Sciatic nerve (tissue), 2 donors: Measurements from ENCODE around the gene SPEN. TPM values are rescaled to one million over a fixed set of nuclear protein-coding genes. Genes with fewer than 3 reads are reported as not detected.

Experiments
- ATAC-seq: fragments of 200-7000 bp; cut with Tn5 transposase; one replicate; pipeline ENCODE4 v1.9.1; 2020; ENCODE audit warnings: mild to moderate bottlenecking, moderate library complexity
- DNase-seq: peaks from one replicate; pipeline ENCODE4 v3.0.0-alpha.2; 2020; ENCODE audit warnings: low spot score
- intact Hi-C: fragments of 100-400 bp; cut with DNase I; formaldehyde crosslinking; loops from one replicate; pipeline ENCODE4 v1.14.2; 2022
- total RNA-seq: library from RNA; stranded (reverse); fragmentation: NEBNext Ultra II Directional; extraction: Animal tissue kit (Norgen Biotek cat#: 25700); gene quantifications from one replicate; pipeline ENCODE4 v1.2.1, GENCODE V29; 2021
- donor health status: DM: no; HTN: no; CAD: no.
- donor health status: DM: no; HTN: no; CAD: no.

SPEN gene
- total RNA-seq, 1 donor from 2014 or later = 97.7 TPM

DNA sequence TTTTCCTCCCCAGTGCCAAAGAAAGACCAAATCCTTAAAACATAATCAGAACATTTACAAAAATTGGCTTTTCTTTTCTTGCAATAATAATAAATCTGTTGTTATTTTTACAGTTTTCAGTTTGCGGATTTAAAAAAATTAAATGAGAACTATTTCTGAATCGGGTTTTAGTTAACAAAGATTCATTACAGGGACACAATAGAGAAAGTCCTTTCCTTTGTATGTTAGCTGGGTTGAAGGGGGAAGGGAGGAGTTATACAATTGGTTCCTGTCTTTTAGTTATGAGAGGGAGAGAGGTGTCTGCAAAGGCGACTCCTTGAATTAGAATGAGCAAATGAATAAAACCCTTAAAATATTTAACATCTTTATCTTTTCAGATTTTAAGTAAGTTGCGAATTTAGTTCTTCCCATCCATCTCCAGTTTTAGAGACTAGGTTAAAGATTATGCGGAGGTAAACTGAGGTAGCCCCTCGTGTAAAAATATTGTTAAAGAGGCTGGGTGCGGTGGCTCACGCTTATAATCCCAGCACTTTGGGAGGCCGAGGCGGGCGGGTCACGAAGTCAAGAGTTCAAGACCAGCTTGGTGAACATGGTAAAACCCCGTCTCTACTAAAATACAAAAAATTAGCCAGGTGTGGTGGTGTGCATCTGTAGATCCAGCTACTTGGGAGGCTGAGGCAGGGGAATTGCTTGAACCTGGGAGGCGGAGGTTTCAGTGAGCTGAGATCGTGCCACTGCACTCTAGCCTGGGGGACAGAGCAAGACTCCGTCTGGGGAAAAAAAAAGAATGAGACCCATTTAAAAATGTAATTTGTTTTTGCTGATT is 3.9 kb downstream of the SPEN start:
- DNase-seq = no peak
- no peak for ATAC-seq
- intact Hi-C loops = loop anchor here (10.0 kb wide), 1 partner anchor 93 kb away; no protein-coding TSS in a partner anchor

DNA sequence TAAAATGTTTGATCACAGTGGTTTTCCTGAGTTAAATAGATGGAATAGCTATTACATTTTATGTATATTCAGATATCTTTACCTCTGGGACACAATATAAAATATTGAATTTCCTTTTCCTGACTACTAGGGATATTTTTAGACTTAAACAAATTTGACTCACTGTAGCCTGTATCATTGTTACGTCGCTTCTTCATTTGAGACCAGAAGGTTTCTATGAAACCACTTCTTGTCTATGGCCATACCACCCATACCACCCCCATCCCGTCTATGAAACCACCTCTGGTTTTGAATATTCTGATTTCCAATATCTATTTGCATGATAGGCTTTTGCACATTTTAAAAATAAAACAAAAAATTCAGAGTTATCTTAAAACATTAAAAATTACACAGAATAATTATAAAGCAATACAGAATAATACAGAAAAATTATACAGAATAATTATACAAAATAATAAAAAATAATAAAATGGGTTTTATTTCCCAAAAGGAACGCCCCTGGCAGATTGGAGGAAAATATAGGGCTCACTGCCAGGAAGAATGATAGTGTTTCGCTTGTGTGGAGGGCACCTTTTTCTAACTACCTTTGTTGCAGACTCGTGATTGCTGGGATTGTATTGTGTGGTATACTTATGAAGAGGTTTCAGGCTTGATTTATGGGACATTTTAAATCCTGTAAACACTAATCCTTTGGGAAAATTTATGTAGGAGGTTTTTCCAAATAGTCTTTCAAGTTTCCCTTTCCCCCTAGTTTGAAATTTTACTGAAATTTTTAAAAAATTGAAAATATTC is 4.7 kb downstream of the SPEN start:
- no peak for ATAC-seq
- DNase-seq = no peak
- intact Hi-C loops = loop anchor here (10.0 kb wide), 1 partner anchor 93 kb away; no protein-coding TSS in a partner anchor

DNA sequence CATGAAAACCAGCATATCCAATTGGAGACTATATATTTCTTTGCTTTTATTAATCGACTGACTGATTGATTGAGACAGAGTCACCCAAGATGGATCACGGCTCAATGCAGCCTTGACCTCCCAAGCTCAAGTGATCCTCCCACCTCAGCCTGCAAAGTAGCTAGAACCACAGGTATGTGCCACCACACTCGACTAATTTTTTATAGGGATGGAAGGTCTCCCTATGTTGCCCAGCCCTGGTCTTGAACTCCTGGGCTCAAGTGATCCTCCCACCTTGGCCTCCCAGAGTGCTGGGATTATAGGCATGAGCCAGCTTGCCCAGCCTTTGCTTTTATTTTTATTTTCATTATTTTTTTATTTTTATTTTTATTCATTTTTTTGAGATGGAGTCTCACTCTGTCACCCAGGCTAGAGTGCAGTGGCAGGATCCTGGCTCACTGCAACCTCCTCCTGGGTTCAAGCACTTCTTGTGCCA is 5.4 kb downstream of the SPEN start:
- no peak for ATAC-seq
- DNase-seq = no peak
- intact Hi-C loops = loop anchor here (10.0 kb wide), 1 partner anchor 92 kb away; no protein-coding TSS in a partner anchor

DNA sequence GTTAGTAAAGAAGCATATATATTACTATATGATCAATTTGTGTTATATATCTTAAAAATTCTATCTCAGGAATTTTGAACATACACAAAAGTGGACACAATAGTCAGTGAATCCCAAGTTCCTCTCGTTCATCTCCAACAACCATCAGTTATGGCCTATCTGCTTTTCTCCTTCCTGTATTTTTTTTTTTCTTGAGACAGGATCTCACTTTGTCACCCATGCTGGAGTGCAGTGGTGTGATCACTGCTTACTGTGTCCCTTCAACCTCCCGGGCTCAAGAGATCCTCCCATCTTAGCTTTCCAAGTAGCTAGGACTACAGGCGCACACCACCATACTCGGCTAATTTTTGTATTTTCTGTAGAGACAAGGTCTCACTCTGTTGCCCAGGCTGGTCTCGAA is 9.4 kb downstream of the SPEN start:
- DNase-seq = no peak
- intact Hi-C loops = loop anchor here (10.0 kb wide), 1 partner anchor 88 kb away; no protein-coding TSS in a partner anchor
- ATAC-seq = no peak

DNA sequence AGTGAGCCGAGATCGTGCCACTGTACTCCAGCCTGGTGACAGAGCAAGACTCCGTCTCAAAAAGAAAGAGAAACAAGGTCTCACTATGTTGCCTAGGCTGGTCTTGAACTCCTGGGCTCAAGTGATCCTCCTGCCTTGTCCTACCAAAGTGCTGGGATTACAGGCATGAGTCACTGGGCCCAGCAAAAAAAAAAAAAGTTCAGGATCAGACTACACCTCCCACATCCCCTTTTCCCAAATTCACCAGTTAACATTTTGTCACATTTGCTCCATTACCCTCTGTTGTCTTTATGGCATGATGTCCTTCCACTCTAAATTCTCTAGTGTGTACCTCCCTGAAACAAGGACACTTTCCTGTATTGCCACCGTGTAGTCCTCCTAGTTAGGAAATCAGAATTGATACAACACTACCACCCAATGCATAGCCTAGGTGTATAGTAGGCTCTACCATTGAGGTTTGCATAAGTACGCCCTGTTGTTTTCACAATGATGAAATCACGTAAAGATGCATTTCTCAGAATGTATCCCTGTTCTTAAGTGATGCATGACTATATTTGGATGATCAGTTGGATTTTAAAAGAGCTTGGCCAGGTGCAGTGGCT is 10.7 kb downstream of the SPEN start:
- DNase-seq (no peak), ATAC-seq (no peak)
- intact Hi-C loops = loop anchor here (10.0 kb wide), 1 partner anchor 87 kb away; no protein-coding TSS in a partner anchor

DNA sequence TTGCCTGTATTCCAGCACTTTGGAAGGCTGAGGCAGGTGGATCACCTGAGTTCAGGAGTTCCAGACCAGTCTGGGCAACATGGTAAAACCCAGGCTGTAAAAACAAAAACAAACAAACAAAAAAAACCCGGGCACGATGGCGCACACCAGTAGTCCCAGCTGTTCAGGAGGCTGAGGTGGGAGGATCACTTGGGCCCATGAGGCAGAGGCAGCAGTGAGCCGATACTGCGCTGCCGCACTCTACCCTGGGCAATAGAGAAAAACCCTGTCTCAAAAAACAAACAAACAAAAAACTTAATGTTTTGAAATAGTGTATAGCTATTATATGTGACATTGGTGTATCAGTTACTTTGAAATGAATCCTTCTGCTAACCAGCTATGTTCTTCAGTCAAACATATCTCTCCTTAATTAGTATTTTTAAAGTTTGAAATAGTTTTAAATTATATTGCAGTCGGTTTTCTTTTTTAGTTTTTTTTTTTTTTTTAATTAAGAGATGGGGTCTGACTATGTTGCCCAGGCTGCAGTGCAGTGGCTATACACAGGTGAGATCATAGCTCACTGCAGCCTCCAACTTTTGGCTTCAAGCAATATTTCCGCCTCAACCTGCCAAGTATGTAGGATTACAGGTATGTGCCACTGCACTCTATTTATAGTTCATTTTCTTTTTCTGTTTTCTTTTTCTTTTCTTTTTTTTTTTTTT is 11.3 kb downstream of the SPEN start:
- ATAC-seq = no peak
- intact Hi-C loops = loop anchor here (10.0 kb wide), 1 partner anchor 86 kb away; no protein-coding TSS in a partner anchor
- DNase-seq = no peak

DNA sequence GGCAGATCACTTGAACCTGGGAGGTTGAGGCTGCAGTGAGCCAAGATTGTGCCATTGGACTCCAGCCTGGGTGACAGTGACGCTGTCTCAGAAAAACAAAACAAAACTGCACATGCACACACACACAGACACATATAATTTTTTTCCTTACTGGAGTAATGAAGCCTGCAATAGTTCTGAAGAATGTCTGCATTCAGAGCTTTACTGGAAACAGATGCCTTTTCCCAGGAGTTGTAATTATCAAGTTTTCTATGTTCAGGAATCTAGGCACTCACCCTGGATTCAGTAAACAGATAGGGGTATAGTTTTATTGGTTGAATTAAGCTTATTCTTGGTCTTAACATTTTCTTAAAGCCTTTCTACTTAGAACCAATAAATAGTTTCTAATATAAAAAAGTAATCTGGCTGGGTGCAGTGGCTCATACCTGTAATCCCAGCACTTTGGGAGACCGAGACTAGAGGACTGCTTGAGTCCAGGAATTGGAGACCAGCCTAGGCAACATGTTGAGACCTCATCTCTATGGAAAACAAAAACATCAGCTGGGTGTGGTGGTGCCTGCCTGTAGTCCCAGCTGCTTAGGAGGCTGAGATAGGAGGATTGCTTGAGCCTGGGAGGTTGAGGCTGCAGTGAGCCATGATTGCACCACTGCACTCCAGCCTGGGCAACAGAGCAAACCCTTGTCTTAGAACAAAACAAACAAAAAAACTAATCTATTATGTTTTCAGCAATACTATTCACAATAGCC is 15.8 kb downstream of the SPEN start:
- intact Hi-C loops = no loop called here
- ATAC-seq (no peak), DNase-seq (no peak)

DNA sequence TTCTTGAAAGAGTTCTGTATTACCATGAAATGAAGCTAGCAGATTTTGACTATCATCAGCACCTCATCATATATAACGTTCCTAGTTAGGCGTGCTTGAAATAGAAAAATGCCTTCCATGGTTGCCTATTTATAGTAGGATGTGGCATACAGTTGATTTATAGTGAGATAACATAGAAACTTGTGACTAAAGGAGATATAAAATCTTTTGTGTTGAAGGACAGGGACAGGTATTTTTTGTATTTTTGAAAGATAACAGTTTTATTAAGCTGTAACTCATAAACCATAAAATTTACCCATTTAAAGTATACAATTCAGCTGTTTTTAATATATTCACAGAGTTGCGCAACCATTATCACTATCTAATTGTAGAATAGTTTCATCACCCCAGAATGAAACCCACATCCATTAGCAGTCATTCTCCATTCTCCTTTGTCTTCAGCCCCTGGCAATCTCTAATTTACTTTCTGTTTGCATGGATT is 19.3 kb downstream of the SPEN start:
- no peak for DNase-seq
- intact Hi-C loops = no loop called here
- peak; percentile 30 for ATAC-seq

DNA sequence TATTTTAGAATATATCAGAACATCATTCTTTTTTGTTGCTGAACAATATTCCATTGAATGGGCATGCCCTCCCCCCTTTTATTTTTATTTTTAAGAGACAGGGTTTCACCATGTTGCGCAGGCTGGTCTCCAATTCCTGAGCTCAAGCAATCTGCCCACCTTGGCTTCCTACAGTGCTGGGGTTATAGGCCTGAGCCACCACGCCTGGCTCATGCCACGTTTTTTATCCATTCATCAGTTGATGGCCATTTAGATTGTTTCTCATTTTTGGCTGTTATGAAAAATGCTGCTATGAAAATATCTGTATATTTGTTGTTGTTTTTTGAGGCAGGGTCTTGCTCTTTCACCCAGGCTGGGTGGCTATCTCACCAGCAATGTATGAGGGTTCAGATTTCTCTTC is 19.8 kb downstream of the SPEN start:
- DNase-seq = no peak
- ATAC-seq = no peak
- intact Hi-C loops = no loop called here

DNA sequence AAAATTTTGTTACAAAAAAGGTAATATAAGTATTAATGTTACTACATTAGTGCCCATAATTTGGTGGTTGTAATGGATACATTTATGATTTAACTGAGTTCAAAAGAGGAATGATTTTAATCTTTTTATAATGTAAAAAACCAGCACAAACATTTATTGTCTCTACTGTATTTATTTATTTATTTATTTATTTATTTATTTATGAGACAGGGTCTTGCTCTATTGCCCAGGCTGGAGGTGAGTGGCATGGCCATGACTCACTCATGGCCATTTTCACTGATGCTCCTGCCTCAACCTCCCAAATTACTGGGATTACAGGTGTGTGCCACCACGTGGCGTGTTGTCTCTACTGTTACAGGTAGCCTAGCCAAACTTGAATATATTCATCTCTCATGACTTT is 21.9 kb downstream of the SPEN start:
- DNase-seq (no peak), ATAC-seq (no peak)
- intact Hi-C loops = no loop called here

DNA sequence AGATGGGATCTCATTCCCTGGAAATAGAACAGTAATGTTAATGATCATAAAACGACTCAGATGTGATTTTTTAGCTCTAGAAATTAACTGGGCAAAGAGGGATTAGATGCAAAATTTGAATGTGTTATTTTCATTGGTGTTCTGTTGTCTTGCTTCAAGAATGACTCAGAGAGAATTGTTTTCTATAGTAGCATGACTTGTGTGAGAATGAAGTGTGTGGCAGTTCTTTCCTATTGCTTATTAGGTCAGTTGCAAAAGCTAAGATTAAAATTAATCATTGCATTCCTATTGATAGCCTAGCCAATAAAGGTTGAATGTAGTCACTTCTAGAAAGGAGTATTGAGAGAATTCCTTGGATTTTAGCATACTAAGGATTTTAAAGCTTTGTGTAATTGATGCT is 22.9 kb downstream of the SPEN start:
- no peak for DNase-seq
- intact Hi-C loops = no loop called here
- no peak for ATAC-seq

DNA sequence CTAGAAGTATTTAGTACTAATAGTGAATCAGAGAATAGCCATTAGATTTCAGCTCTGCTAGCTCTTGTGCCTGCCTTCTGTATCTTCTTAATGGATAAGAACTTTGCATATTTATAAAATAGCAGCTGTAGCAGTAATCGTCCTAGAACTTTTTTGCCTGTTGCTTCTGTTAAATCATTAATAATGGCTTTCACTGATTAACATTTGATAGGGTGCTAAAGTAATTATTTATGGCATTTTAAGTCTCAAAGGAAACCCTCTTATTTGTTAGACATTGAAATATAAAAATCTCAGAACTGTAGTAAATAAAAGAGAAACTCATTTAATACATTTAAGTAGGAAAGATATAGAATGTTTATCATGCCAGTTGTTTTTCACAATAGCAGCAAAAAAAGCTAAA is 27.0 kb downstream of the SPEN start:
- ATAC-seq (no peak), DNase-seq (no peak)
- intact Hi-C loops = no loop called here

DNA sequence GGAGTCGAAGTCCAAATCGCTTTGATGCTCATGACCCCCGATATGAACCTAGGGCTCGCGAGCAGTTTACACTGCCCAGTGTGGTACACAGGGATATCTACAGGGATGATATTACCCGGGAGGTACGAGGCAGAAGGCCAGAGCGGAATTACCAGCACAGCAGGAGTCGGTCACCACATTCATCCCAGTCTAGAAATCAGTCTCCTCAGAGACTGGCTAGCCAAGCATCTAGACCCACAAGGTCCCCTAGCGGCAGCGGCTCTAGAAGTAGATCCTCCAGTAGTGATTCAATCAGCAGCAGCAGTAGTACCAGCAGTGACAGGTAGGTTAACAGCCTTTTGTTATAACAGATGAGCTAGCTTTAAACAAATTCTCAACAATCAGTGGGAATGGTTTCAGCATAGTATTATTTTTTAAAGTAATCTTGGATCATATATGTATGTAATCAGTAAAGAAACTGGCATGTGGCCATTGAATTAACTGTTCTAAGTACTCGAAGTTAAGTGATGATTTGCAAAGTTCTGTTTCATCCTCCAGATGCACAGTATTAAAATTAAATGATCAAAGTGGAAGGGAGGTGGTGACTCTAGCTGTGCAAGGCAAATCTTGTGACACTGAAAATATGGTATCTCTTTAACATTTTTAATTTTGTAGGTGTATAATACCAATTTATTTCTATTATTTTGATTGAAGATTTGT is 29.0 kb downstream of the SPEN start:
- ATAC-seq (peak; percentile 22), DNase-seq (no peak)
- intact Hi-C loops = no loop called here

DNA sequence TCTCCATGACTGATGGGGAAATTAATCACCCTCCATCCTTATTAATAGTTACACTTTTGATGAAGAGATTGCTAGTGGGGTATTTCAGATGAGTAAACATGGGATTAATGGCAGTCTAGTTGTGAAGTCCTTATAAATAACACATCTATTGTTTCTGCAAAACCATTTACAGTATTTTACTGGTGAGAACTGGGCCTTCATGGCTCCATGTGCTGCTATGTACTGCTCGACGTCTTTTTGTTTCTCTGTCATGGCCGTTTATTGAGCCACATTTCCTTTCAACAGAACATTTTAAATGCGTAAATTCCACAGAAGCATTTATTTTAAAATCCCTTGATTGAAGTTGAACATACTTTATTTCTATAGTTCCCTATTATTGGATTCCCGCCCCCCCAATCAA is 34.5 kb downstream of the SPEN start:
- ATAC-seq (no peak), DNase-seq (no peak)
- intact Hi-C loops = no loop called here

DNA sequence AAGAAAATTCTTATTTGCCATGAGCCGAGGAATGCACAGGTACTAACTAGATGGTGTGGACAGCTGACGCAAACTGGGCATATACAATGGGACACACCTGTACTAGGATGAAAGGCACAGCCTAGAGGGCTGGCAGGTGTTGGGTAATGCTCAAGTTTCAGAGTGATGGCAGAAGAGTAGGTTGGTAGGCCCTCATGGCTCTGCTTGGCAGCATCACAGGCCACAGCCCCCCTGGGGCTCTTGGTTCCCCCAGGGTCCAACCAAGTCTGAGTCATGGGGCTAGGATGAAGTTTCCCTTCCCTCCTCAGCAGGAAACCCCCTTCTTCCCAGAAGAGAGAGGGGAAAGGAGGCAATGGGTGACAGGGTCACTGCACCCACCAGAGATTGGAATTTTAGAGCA is 35.2 kb downstream of the SPEN start:
- DNase-seq (no peak), ATAC-seq (no peak)
- intact Hi-C loops = no loop called here

DNA sequence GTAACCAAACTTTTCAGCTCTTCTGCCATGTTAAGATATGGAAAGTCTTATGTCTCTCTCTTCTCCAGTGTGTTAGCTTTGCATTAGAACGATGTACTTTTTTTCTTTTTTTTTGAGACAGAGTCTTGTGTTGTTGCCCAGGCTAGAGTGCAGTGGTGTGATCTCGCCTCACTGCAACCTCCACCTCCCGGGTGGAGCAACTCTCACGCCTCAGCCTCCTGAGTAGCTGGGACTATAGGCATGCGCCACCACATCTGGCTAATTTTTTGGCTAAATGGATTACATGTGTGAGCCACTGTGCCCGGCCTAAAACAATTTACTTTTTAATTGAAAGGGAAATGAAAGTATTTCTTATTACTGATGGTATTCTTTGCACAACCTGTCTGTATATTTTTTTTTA is 35.8 kb downstream of the SPEN start:
- intact Hi-C loops = no loop called here
- DNase-seq (no peak), ATAC-seq (no peak)

DNA sequence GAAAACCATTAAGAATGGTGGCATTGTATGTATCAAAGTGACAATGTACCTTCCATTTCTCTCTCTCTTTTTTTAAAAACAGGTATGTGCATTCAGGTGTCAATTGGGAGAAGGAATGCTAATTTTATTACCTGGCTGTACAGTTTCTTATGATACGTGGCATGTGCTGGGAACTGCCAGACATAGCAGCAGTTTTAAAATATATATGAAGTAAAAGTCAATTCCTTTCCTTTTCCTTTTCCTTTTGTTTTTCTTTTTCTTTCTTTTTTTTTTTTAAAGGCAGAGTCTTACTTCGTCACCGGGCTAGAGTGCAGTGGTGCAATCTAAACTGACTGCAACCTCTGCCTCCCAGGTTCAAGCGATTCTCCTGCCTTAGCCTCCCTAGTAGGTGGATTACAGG is 37.0 kb downstream of the SPEN start:
- no peak for DNase-seq
- intact Hi-C loops = loop anchor here (2.0 kb wide), 1 partner anchor 38 kb away; the partner anchor contains the start of gene SPEN
- ATAC-seq = no peak
